Right lobe of liver (tissue), 6 donors: ENCODE results near the gene SMKR1. TPM values are rescaled to one million over a fixed set of nuclear protein-coding genes. Genes with fewer than 3 reads are reported as not detected.
"Not testable (repeated sequence)": the region's sequence is repeated elsewhere in the genome, so short reads cannot be mapped to it uniquely, and the experiment has no call there.

Source experiments
- ATAC-seq, 4 donors: fragments of 200-7000 bp; cut with Tn5 transposase; one replicate each; pipeline ENCODE4 v1.9.1; 2020; ENCODE audit warnings: mild to moderate bottlenecking in 4 of 4, moderate library complexity in 4 of 4
- DNase-seq, 3 donors: peaks; one replicate each; pipeline ENCODE4 v3.0.0-alpha.2; 2020
- H3K27ac ChIP-seq, 3 donors: fragments of 200-600 bp; one replicate each; pipeline ENCODE4 v1.8.0; 2022
- H3K27me3 ChIP-seq, 2 donors: fragments of 200-600 bp; one replicate each; pipeline ENCODE4 v1.8.0; 2022
- H3K36me3 ChIP-seq, 4 donors: fragments of 200-600 bp; sonication (generic) in 1 of 4; one replicate each; pipeline versions ENCODE4 v1.5.1 to v1.8.0; 2017 to 2022; ENCODE audit warnings: control low read depth in 1 of 4
- H3K4me1 ChIP-seq, 4 donors: fragments of 200-600 bp; sonication (generic) in 1 of 4; one replicate each; pipeline versions ENCODE4 v1.5.1 to v1.8.0; 2017 to 2022; ENCODE audit warnings: control low read depth in 1 of 4
- H3K4me3 ChIP-seq, 3 donors: fragments of 200-600 bp; one replicate each; pipeline ENCODE4 v1.8.0; 2022
- H3K9me3 ChIP-seq, 4 donors: fragments of 200-600 bp; sonication (generic) in 1 of 4; one replicate each; pipeline versions ENCODE4 v1.5.1 to v1.8.0; 2017 to 2022; ENCODE audit warnings: control low read depth in 1 of 4
- CTCF ChIP-seq, 4 donors: fragments of 200-600 bp in 3 of 4; fragments of 450-650 bp in 1 of 4; IDR thresholded peaks; one replicate each; pipeline versions ENCODE4 v1.5.1 to v1.8.0; 2016 to 2022; ENCODE audit warnings: antibody characterized with exemption in 4 of 4, mild to moderate bottlenecking in 2 of 4
- POLR2A ChIP-seq: fragments of 450-650 bp; IDR thresholded peaks from one replicate; pipeline ENCODE4 v1.6.1; 2017; ENCODE audit warnings: antibody characterized with exemption, mild to moderate bottlenecking
- WGBS: methylation state at CpG from one replicate; pipeline ENCODE4 v1.1.6; 2018; ENCODE audit warnings: low coverage, low lambda C conversion rate; ENCODE audit not compliant: insufficient coverage; ENCODE audit errors: missing lambda C conversion rate; 5-methylcytosine and 5-hydroxymethylcytosine counted together
- intact Hi-C, 2 donors: fragments of 100-400 bp; cut with DNase I; formaldehyde crosslinking; loops; one replicate each; pipeline versions ENCODE4 v1.11.2 to v1.14.1; 2022
- total RNA-seq, 6 experiments: library from RNA; depleted of rRNA in 2 of 6; stranded (reverse); fragments of >200 nt in 2 of 6; fragmentation: NEBNext Ultra II Directional in 3 of 6; extraction: Animal tissue kit (Norgen Biotek cat#: 25700) in 3 of 6; gene quantifications; one replicate each; pipeline versions ENCODE4 v1.1.0 to v1.2.4, GENCODE V29; 2016 to 2023
- donor health status: DM: no; HTN: yes; CAD: no.
- donor health status: DM: no; HTN: no; CAD: no.
- donor health status: DM: no; HTN: no; CAD: no.
- donor health status: DM: no; HTN: yes; CAD: no.
- donor health status: DM: no; HTN: yes; CAD: no.

Gene SMKR1
- total RNA-seq, 6 experiments from 2014 or later: not detected

- intact Hi-C loops: no loop called here
- H3K36me3 ChIP-seq: no peaks in the 10 kb centered on the region
- TF ChIP-seq POLR2A (no peak), CTCF (IDR thresholded peaks at IDR 0.05) (no peak)
- H3K4me3 ChIP-seq: no peak overlapping the region
- H3K27ac ChIP-seq: no peak overlapping the region
- no peak for DNase-seq
- no peaks in the 10 kb centered on the region for H3K4me1 ChIP-seq
- no peaks in the 10 kb centered on the region for H3K27me3 ChIP-seq
- ATAC-seq: no peak
- WGBS: 51% methylated on average over 11 of the region's 19 CpGs
- no peaks in the 10 kb centered on the region for H3K9me3 ChIP-seq
Observed at GRCh38 chr7:129532375-129532774, 30.0 kb downstream of the SMKR1 start.

- H3K4me1 ChIP-seq, ATAC-seq, H3K36me3 ChIP-seq, DNase-seq, H3K9me3 ChIP-seq, intact Hi-C loops, H3K4me3 ChIP-seq, H3K27me3 ChIP-seq, H3K27ac ChIP-seq: not testable (repeated sequence)
- WGBS: 80% methylated on average over 13 of the region's 20 CpGs
Observed at GRCh38 chr7:129534558-129535274, 32.4 kb downstream of the SMKR1 start.

GRCh38 chr7:129535896-129536295, 33.6 kb downstream of the SMKR1 start:
- intact Hi-C loops: no loop called here
- 35% methylated on average over 5 of the region's 5 CpGs for WGBS
- Histone ChIP-seq H3K27me3 (no peaks in the 10 kb centered on the region), H3K4me1 (no peaks in the 10 kb centered on the region), H3K9me3 (no peaks in the 10 kb centered on the region), H3K4me3 (no peak overlapping the region), H3K36me3 (no peaks in the 10 kb centered on the region), H3K27ac (no peak overlapping the region)
- TF ChIP-seq CTCF (IDR thresholded peaks at IDR 0.05) (no peak), POLR2A (no peak)
- peak in 1 of 4 donors; percentile 24 for ATAC-seq
- no peak for DNase-seq

GRCh38 chr7:129536323-129536722, 34.0 kb downstream of the SMKR1 start:
- TF ChIP-seq CTCF (IDR thresholded peaks at IDR 0.05) (no peak), POLR2A (no peak)
- Histone ChIP-seq H3K4me3 (no peak overlapping the region), H3K4me1 (no peaks in the 10 kb centered on the region), H3K36me3 (no peaks in the 10 kb centered on the region), H3K9me3 (no peaks in the 10 kb centered on the region), H3K27ac (no peak overlapping the region), H3K27me3 (no peaks in the 10 kb centered on the region)
- ATAC-seq (no peak), DNase-seq (no peak)
- intact Hi-C loops: no loop called here
- 72% methylated on average over 9 of the region's 9 CpGs for WGBS

GRCh38 chr7:129538790-129539189, 36.5 kb downstream of the SMKR1 start:
- no peak for TF ChIP-seq CTCF (IDR thresholded peaks at IDR 0.05)
- TF ChIP-seq POLR2A: no peak

More at GRCh38 chr7:129538790-129539189, 36.5 kb downstream of the SMKR1 start:
- H3K36me3 ChIP-seq: no peaks in the 10 kb centered on the region
- no peak overlapping the region for H3K4me3 ChIP-seq
- DNase-seq: no peak
- H3K27me3 ChIP-seq: no peaks in the 10 kb centered on the region
- H3K27ac ChIP-seq: no peak overlapping the region
- intact Hi-C loops: no loop called here
- H3K4me1 ChIP-seq: no peaks in the 10 kb centered on the region
- no peak for ATAC-seq
- H3K9me3 ChIP-seq: no peaks in the 10 kb centered on the region
